SKM-1 treated with dmso at 0.1 percent for 144 hours (cell line): ENCODE results near the gene SMOC1.
A peak's percentile ranks its signal among the peaks of the same experiment; 100 is the strongest.

ENCODE experiments used
- DNase-seq: peaks from one replicate; lab custom pipeline; 2025; ENCODE audit not compliant: unreplicated experiment; lab: John Stamatoyannopoulos, UW

The SMOC1 gene

GRCh38 chr14:69861025-69861569 lies 18.1 kb upstream of the SMOC1 start:
- DNase-seq: no peak

GRCh38 chr14:69863083-69863482 lies 16.1 kb upstream of the SMOC1 start:
- no peak for DNase-seq

DNA sequence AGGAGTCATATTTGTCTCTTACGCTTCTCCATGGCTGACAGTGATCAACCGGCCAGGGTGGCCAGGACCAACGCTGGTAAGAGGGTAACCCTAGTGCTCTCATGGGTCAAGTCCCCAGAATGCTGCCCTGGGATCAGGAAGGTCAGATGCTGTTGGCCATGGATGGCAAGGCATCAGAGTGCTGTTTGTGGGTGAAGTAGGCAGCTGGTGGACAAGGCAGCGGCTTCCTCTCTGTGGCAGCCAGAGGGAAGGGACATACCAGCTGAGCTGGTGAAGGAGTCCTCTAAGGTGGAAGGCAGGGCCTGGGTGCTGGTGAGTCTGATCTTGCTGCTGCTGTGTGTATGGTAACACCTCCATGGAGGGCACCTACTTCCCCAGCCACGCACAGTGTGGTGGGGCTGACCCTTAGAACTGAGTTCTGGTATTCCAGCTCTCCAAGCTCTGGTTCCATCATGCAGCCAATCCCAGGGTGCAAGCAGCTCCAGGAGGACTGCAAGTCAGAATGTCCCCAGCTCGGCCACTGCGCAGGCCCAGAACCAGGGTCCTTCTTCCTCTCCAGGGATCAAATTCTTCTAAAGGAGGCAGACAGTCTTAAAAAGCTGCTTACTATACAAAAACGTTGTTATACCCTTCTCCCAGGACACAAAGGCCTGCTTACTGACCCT lies 13.4 kb upstream of the SMOC1 start:
- DNase-seq: peak; percentile 45

- no peak for DNase-seq
Observed at GRCh38 chr14:69868363-69868963, 10.8 kb upstream of the SMOC1 start.

GRCh38 chr14:69870613-69871012 lies 8.6 kb upstream of the SMOC1 start:
- no peak for DNase-seq

- DNase-seq: no peak
Observed at GRCh38 chr14:69873877-69874780, 5.1 kb upstream of the SMOC1 start.

DNA sequence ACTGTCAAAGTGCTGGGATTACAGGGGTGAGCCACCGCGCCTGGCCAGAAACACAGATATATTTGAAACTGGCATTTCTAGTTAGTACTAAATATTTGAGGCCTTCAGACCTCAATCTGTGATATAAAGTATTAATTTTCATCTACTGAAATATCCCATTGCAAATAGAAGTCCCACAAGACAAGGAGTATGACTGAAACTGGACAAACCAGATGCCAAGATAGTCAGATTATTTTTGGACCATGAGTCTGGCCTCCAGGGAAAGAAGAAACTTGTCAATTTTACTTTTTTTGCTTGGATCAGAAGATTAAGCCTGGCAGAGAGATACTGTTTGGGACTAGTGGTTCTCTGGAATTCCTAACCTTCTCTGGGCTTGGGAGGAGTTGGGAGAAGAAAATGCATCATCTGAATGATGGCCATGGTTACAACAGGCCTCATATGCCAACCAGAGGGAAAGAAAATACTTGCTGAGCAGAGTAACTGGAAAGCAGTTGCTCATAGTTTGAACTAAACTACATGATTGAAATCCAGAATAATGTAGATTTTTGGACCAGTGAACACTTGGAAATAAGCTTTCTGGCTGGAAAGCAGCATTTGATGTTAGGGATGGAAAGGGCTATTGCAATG lies 2.9 kb upstream of the SMOC1 start:
- no peak for DNase-seq

GRCh38 chr14:69876848-69877306 lies 2.3 kb upstream of the SMOC1 start:
- no peak for DNase-seq

DNA sequence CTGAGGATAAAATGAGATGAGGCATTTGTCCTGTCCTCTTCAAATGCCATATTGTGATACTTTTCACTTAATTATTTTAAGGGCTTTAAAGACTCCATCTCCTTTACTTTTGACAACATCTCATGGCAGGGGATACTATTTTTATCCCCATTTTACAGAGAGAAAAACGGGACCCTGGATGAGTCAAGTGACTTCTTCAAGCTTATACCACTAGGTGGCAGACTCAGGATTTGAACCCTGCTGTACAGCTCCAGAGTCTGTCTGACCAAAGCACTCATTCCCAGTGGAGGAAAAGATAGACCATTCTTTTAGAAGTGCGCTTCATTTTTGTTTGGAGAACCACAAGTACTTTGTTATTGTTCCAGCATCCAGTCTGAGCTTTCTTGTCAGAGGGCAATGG lies 1.7 kb upstream of the SMOC1 start:
- DNase-seq: no peak

DNA sequence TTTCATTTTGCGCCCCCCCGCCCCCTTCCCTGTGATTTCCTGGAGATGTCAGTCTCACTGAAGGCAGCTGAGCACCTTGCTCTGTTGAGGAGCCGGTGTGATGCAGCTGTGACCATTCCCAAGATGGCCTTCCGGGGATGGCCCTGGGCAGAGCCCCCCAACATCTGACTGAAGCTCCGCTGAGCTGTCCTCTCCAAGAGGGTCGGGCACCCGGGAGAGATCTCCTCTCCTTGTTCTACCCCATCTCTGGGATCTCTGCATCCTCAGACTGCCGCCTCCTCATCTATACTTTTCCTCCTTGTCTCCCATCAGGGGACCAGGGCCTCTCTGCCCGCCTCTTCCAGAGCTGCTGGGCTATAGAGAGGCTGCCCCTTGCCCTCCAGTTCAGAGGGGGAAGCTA lies 965 bp upstream of the SMOC1 start:
- DNase-seq: no peak

- DNase-seq: no peak
Observed at GRCh38 chr14:69880044-69880487, 850 bp downstream of the SMOC1 start.

DNA sequence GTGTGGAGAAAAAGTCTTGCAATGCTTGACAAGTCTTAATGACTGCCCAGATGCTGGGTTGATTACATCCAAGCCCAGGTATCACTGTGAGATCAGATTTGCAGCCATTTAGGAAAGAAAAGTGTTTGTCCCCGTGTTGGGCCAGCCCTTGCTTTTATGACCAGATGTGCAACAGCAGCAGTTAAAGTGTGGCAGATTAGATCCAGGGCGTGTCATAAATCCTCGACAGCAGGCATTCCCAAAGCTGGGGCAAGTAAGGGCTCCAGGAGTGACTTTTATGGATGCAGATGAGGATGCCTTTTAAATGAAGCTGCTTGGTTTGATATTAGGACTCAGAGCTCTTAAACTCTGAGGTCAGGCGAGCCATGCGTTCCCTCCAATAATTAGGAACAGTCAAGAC lies 1.7 kb downstream of the SMOC1 start:
- no peak for DNase-seq

DNA sequence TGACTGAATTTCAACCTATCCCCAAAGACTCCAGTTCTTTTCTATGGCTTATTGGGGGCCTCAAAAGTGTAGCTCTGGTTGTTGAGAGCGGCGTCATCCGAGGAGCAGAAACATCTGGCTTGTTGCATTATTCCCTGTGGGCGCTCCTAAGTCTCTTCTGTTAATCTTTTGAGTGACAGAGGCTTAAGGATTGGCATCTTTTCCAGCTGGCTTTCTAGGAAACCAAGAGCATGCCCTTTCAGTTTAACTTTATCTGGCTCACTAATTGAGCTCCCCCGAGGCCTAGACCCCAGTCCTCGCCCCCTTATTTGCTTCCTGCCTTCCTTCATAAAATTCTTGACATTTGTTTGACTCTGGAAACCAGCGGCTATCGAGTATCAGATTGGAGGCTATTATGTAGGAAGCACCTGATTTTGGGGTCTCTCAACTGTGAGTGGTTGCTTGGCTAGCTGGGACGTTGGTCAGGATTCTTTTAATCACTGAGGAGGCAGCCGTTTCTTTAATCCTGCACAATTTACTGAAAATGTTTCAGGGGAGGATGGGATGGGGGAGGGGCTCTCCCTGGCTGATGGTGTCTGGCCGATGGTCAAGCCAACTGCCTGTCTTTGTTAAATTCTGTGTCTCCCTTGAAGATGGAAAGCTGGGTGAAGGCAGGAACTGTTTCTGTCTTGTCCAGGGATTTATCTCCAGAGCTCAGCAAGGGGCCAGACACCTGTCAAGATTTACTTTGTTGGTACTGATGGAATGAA lies 3.1 kb downstream of the SMOC1 start:
- DNase-seq: no peak

DNA sequence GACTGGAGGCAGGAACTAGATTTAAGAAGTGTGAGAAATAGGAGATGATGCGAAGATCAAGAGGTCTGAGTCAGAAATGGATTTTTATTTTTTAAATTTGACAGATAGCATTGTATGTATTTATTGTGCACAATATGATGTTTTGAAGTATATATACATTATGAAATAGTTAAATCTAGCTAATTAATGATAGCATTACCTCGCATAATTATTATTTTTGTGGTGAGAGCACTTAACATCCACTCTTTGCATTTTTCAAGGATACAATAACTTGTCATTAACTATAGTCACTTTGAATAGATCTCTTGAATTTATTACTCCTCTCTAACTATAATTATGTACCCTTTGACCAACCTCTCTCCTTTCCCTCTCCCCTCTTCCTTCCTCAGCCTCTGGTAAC lies 3.7 kb downstream of the SMOC1 start:
- no peak for DNase-seq

DNA sequence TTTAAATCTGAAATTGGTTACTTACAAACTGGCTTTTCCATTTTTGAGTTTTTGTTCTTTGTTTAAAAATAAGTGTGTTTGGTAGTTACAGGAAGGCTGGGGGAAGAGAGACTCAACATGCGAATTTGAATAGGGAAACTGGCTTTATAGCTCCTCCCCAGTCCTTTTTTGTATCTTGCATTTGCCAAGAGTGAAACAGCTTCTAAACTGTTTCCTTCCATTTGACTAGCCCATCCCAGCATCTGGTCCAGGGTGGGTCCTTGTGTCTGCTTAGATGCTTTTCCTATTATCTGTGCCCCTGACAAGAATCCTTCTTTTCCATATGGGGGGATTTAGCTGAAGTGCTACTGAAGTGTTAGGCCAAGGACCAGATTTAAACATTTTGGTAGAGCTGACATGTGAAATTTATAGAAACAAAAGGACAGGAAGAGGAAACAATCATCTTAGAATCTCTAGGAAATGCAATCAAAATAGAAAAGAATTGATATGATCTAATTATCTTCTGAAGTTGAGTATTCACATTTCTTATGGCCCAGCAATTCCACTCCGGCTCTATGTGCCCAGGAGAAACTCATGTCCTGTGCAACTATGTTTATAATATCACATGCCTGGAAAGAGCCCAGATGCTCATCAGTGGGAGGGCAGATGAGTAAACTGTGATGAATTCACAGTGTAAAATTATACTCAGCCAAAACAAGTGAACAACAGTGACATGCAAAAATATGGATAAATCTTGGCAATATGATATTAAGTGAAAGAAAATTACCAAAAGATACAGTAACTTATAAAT lies 7.4 kb downstream of the SMOC1 start:
- DNase-seq: no peak

GRCh38 chr14:69887740-69888657 lies 8.8 kb downstream of the SMOC1 start:
- no peak for DNase-seq

- no peak for DNase-seq
Observed at GRCh38 chr14:69891422-69891821, 12.2 kb downstream of the SMOC1 start.

DNA sequence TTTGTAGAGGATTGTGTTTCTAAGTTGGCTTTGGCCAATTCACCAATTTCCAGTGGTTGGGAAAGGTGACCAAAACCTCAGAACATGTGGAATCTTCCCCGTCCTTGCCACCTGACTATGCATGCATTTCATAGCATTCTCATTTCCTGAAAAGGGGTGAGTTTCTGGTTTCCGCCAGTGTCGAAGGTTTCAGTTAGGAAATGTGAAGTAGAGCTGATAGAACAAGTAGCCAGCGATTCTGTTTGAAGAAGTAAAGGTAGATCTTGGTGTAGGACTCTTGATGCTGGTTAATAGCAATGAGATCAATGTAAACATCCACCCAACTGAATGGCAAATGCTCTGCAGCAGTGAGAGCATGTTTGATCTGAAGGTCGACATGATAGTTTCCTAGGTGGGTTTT lies 15.9 kb downstream of the SMOC1 start:
- no peak for DNase-seq

GRCh38 chr14:69896080-69896479 lies 16.9 kb downstream of the SMOC1 start:
- DNase-seq: no peak
